SK-N-SH (cell line): ENCODE results near the gene PRR35.

Source experiments
- EZH2phosphoT487 ChIP-seq: fragments of 200-600 bp; sonication (generic); IDR thresholded peaks from 2 replicates; pipeline ENCODE4 v1.6.1; 2017; ENCODE audit warnings: low read depth, mixed run types, mild to moderate bottlenecking, antibody characterized with exemption, moderate library complexity, borderline replicate concordance
- FOSL2 ChIP-seq: IDR thresholded peaks from 2 replicates; pipeline ENCODE4 v1.4.0; 2012; ENCODE audit warnings: low read depth, mild to moderate bottlenecking, moderate library complexity, borderline replicate concordance
- FOXM1 ChIP-seq: IDR thresholded peaks from 2 replicates; pipeline ENCODE4 v1.4.0; 2012; ENCODE audit warnings: low read depth, mild to moderate bottlenecking
- GATA2 ChIP-seq: sonication (generic); formaldehyde crosslinking; IDR thresholded peaks from 2 replicates; pipeline ENCODE4 v1.5.0; 2020; ENCODE audit warnings: mild to moderate bottlenecking, missing genetic modification reagents
- JUND ChIP-seq: IDR thresholded peaks from 2 replicates; pipeline ENCODE4 v1.4.0; 2012
- POLR2AphosphoS5 ChIP-seq: IDR thresholded peaks from 2 replicates; pipeline ENCODE4 v1.6.1; 2012; ENCODE audit warnings: low read depth, low read length
- RCOR1 ChIP-seq: fragments of 150-350 bp; IDR thresholded peaks from 2 replicates; pipeline ENCODE4 v1.6.1; 2017; ENCODE audit warnings: antibody characterized with exemption, low read length
- REST ChIP-seq: IDR thresholded peaks from 2 replicates; pipeline ENCODE4 v1.6.1; 2012; ENCODE audit warnings: mild to moderate bottlenecking, low read depth, low read length, moderate library complexity
- USF2 ChIP-seq: fragments of 150-350 bp; IDR thresholded peaks from 2 replicates; pipeline ENCODE4 v1.6.1; 2017; ENCODE audit warnings: antibody characterized with exemption, low read length, low read depth, borderline replicate concordance
- TF ChIP-seq, protein P1 (sequence below): IDR thresholded peaks from 2 replicates; pipeline ENCODE4 v1.4.0; 2012; ENCODE audit warnings: low read depth, borderline replicate concordance
- TF ChIP-seq, protein P2 (sequence below): fragments of 200-600 bp; sonication (generic); IDR thresholded peaks from 2 replicates; pipeline ENCODE4 v1.6.1; 2017; ENCODE audit warnings: antibody characterized with exemption, mild to moderate bottlenecking, moderate library complexity

DNA sequence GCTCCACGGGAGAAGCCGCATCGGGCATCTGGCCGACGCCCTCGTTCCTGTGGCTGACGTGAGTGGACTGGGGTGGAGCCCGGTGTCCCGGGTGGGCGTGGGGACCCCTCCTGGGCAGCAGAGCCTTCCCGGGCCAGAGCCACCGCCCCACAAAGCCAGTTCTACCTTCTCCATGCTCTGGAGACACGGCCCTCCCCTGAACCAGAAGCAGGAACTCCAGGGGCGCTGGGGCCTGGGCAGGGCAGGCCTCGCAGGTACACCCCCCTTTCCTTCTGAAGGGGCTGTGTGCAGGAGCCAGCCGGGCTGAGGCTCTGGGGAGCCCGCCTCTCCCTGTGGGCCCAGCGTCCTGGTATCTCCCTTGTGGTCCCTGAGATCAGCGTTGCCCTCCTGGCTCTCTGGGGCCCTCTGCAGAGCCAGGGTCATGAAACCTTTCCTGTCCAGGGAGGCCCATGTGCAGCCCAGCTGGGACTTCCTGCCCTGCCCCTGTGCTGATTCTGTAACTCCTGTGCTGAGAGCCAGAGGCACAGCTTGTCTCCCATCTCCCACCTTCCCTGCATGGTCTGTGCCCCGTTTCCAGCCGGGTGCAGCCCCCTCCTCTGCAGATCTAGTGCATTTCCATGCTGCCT, 16.1 kb downstream of the PRR35 start:
- TF ChIP-seq FOSL2 (no peak), GATA2 (CRISPR knock-in tag) (no peak), RCOR1 (no peak), EZH2phosphoT487 (no peak), POLR2AphosphoS5 (no peak), JUND (no peak), USF2 (no peak), REST (no peak), FOXM1 (no peak)
- TF ChIP-seq, protein P1, sequence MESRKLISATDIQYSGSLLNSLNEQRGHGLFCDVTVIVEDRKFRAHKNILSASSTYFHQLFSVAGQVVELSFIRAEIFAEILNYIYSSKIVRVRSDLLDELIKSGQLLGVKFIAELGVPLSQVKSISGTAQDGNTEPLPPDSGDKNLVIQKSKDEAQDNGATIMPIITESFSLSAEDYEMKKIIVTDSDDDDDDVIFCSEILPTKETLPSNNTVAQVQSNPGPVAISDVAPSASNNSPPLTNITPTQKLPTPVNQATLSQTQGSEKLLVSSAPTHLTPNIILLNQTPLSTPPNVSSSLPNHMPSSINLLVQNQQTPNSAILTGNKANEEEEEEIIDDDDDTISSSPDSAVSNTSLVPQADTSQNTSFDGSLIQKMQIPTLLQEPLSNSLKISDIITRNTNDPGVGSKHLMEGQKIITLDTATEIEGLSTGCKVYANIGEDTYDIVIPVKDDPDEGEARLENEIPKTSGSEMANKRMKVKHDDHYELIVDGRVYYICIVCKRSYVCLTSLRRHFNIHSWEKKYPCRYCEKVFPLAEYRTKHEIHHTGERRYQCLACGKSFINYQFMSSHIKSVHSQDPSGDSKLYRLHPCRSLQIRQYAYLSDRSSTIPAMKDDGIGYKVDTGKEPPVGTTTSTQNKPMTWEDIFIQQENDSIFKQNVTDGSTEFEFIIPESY, result no peak
- TF ChIP-seq, protein P2, sequence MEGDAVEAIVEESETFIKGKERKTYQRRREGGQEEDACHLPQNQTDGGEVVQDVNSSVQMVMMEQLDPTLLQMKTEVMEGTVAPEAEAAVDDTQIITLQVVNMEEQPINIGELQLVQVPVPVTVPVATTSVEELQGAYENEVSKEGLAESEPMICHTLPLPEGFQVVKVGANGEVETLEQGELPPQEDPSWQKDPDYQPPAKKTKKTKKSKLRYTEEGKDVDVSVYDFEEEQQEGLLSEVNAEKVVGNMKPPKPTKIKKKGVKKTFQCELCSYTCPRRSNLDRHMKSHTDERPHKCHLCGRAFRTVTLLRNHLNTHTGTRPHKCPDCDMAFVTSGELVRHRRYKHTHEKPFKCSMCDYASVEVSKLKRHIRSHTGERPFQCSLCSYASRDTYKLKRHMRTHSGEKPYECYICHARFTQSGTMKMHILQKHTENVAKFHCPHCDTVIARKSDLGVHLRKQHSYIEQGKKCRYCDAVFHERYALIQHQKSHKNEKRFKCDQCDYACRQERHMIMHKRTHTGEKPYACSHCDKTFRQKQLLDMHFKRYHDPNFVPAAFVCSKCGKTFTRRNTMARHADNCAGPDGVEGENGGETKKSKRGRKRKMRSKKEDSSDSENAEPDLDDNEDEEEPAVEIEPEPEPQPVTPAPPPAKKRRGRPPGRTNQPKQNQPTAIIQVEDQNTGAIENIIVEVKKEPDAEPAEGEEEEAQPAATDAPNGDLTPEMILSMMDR, result no peak
